HepG2 (cell line): ENCODE measurements around the gene LINGO1. TPM values are rescaled to one million over a fixed set of nuclear protein-coding genes. Genes with fewer than 3 reads are reported as not detected.
A peak's percentile ranks its signal among the peaks of the same experiment; 100 is the strongest.

Experiments
- ARNT2 ChIP-seq: sonication (generic); formaldehyde crosslinking; IDR thresholded peaks from 2 replicates; pipeline ENCODE4 v1.8.0; 2022; ENCODE audit warnings: mild to moderate bottlenecking, low read depth, missing genetic modification reagents, moderate library complexity
- ATF1 ChIP-seq: IDR thresholded peaks from 2 replicates; pipeline ENCODE4 v1.6.1; 2016; ENCODE audit warnings: mild to moderate bottlenecking, control low read depth
- CERS6 ChIP-seq: sonication (generic); formaldehyde crosslinking; IDR thresholded peaks from 2 replicates; pipeline ENCODE4 v1.5.0; 2020; ENCODE audit warnings: missing genetic modification reagents
- DNMT1 ChIP-seq: sonication (generic); formaldehyde crosslinking; IDR thresholded peaks from 2 replicates; pipeline ENCODE4 v1.5.1; 2020; ENCODE audit warnings: mild to moderate bottlenecking, missing genetic modification reagents
- GABPA ChIP-seq, 2 experiments: IDR thresholded peaks; 2 replicates each; pipeline ENCODE4 v1.6.1; 2011 to 2016; ENCODE audit warnings: low read depth in 2 of 2, low read length in 1 of 2, missing biosample characterization in 1 of 2, missing genetic modification characterization in 1 of 2
- GATAD1 ChIP-seq: IDR thresholded peaks from 2 replicates; pipeline ENCODE4 v1.6.1; 2016; ENCODE audit warnings: missing genetic modification reagents, missing compliant biosample characterization
- HES4 ChIP-seq: sonication (generic); formaldehyde crosslinking; IDR thresholded peaks from 2 replicates; pipeline ENCODE4 v1.9.0; 2021; ENCODE audit warnings: mild to moderate bottlenecking, missing genetic modification reagents, borderline replicate concordance
- HOXD1 ChIP-seq: sonication (generic); formaldehyde crosslinking; IDR thresholded peaks from 2 replicates; pipeline ENCODE4 v1.5.0; 2020; ENCODE audit warnings: missing genetic modification reagents
- IRX3 ChIP-seq: sonication (generic); formaldehyde crosslinking; IDR thresholded peaks from 2 replicates; pipeline ENCODE4 v1.8.1; 2023; ENCODE audit warnings: mild to moderate bottlenecking, low read depth, missing genetic modification reagents, borderline replicate concordance
- KDM5B ChIP-seq: sonication (generic); formaldehyde crosslinking; IDR thresholded peaks from 2 replicates; pipeline ENCODE4 v1.4.0; 2020; ENCODE audit warnings: missing genetic modification reagents, mild to moderate bottlenecking, borderline replicate concordance
- MEIS1 ChIP-seq: sonication (generic); formaldehyde crosslinking; IDR thresholded peaks from 2 replicates; pipeline ENCODE4 v1.9.0; 2021; ENCODE audit warnings: mild to moderate bottlenecking, missing genetic modification reagents, moderate library complexity, borderline replicate concordance
- MTF2 ChIP-seq: sonication (generic); formaldehyde crosslinking; IDR thresholded peaks from 2 replicates; pipeline ENCODE4 v1.5.0; 2020; ENCODE audit warnings: missing genetic modification reagents, borderline replicate concordance
- PCBP2 ChIP-seq: fragments of 200-400 bp; formaldehyde crosslinking; optimal IDR thresholded peaks from 2 replicates; pipeline ENCODE3; 2018; ENCODE audit warnings: low read length, low read depth; ENCODE audit not compliant: poor library complexity, severe bottlenecking
- POLR2G ChIP-seq: fragments of 200-400 bp; formaldehyde crosslinking; IDR thresholded peaks from 2 replicates; pipeline ENCODE4 v1.6.1; 2018; ENCODE audit warnings: mild to moderate bottlenecking, low read depth, low read length, moderate library complexity
- TAF15 ChIP-seq: fragments of 200-400 bp; formaldehyde crosslinking; IDR thresholded peaks from one replicate; pipeline ENCODE4 v1.6.1; 2018; ENCODE audit warnings: mild to moderate bottlenecking, low read depth, low read length; ENCODE audit not compliant: poor library complexity, severe bottlenecking
- TFE3 ChIP-seq: IDR thresholded peaks from 2 replicates; pipeline ENCODE4 v1.6.1; 2016
- ZBTB43 ChIP-seq: sonication (generic); formaldehyde crosslinking; conservative IDR thresholded peaks from 2 replicates; pipeline ENCODE4 v1.4.0; 2020; ENCODE audit warnings: missing genetic modification reagents
- ZKSCAN5 ChIP-seq: sonication (generic); formaldehyde crosslinking; IDR thresholded peaks from 2 replicates; pipeline ENCODE4 v1.5.1; 2020; ENCODE audit warnings: mild to moderate bottlenecking, missing genetic modification reagents
- ZNF235 ChIP-seq: sonication (generic); formaldehyde crosslinking; IDR thresholded peaks from 2 replicates; pipeline ENCODE4 v1.8.1; 2023; ENCODE audit warnings: mild to moderate bottlenecking, missing genetic modification reagents, borderline replicate concordance
- ZNF331 ChIP-seq: sonication (generic); formaldehyde crosslinking; IDR thresholded peaks from 2 replicates; pipeline ENCODE4 v1.4.0; 2020; ENCODE audit warnings: missing genetic modification reagents
- ZNF460 ChIP-seq: sonication (generic); formaldehyde crosslinking; IDR thresholded peaks from 2 replicates; pipeline ENCODE4 v1.5.1; 2020; ENCODE audit warnings: missing genetic modification reagents, mild to moderate bottlenecking, borderline replicate concordance
- ZNF737 ChIP-seq: sonication (generic); formaldehyde crosslinking; IDR thresholded peaks from 2 replicates; pipeline ENCODE4 v1.5.0; 2020; ENCODE audit warnings: missing genetic modification reagents, mild to moderate bottlenecking, borderline replicate concordance
- ZNF800 ChIP-seq: sonication (generic); formaldehyde crosslinking; IDR thresholded peaks from 2 replicates; pipeline ENCODE4 v1.4.0; 2020; ENCODE audit warnings: missing genetic modification reagents
- ZNF83 ChIP-seq: sonication (generic); formaldehyde crosslinking; IDR thresholded peaks from 2 replicates; pipeline ENCODE4 v1.4.0; 2020; ENCODE audit warnings: missing genetic modification reagents, mild to moderate bottlenecking, borderline replicate concordance
- polyA plus RNA-seq, 8 experiments: library from polyadenylated mRNA; depleted of rRNA in 3 of 8; stranded (reverse) in 7 of 8; unstranded in 1 of 8; fragments of >200 nt; fragmentation: Illumina TruSeq in 4 of 8; extraction: Trizol in 4 of 8; gene quantifications; 2 replicates each; pipeline versions ENCODE4 v1.2.1 to v1.2.3, GENCODE V29; 2011 to 2016; ENCODE audit warnings: low read depth in 4 of 8, missing spikeins in 1 of 8, mixed read lengths in 1 of 8; ENCODE audit not compliant: insufficient read depth in 1 of 8
- total RNA-seq, 5 experiments: library from RNA; depleted of rRNA; stranded (reverse); fragments of >200 nt; fragmentation: Illumina TruSeq; extraction: Trizol; gene quantifications; 2 replicates each; pipeline ENCODE4 v1.2.3, GENCODE V29; 2016; ENCODE audit warnings: low read depth in 1 of 5

Gene LINGO1
- total and polyA plus RNA-seq, 2 of the 13 experiments (the other 11 are each of a cell fraction or from before 2014, with no cell fraction given): 0.07 TPM; not detected in 1

- 0 out of 2 replicates have a peak, but pooled peaks have one; percentile 36 for TF ChIP-seq ZBTB43 (CRISPR knock-in tag)
- no peak for TF ChIP-seq POLR2G
- TF ChIP-seq HOXD1 (CRISPR knock-in tag): 0 out of 2 replicates have a peak, but pooled peaks have one; percentile 26
- no peak for TF ChIP-seq ATF1
- no peak for TF ChIP-seq MEIS1 (CRISPR knock-in tag)
- TF ChIP-seq TAF15: no peak
- TF ChIP-seq DNMT1 (CRISPR knock-in tag): no peak
- TF ChIP-seq ZKSCAN5 (CRISPR knock-in tag): no peak
- TF ChIP-seq ZNF460 (CRISPR knock-in tag): no peak
- TF ChIP-seq CERS6 (CRISPR knock-in tag): no peak
- TF ChIP-seq IRX3: no peak
- no peak for TF ChIP-seq GABPA (IDR thresholded peaks at IDR 0.05; ENCODE audit: low read depth, low read length)
- TF ChIP-seq GABPA (CRISPR knock-in tag; IDR thresholded peaks at IDR 0.05; ENCODE audit: low read depth): no peak
- no peak for TF ChIP-seq ARNT2 (CRISPR knock-in tag)
- peak; percentile 76; the same call in 1 of the 2 replicates for TF ChIP-seq KDM5B (CRISPR knock-in tag)
- 0 out of 2 replicates have a peak, but pooled peaks have one; percentile 43 for TF ChIP-seq GATAD1 (CRISPR knock-in tag)
- TF ChIP-seq ZNF800 (CRISPR knock-in tag): peak; percentile 96
- TF ChIP-seq HES4: 0 out of 2 replicates have a peak, but pooled peaks have one; percentile 42
- peak; percentile 54; the same call in 1 of the 2 replicates for TF ChIP-seq ZNF331 (CRISPR knock-in tag)
- TF ChIP-seq MTF2 (CRISPR knock-in tag): peak; percentile 99
- no peak for TF ChIP-seq ZNF235 (CRISPR knock-in tag)
- no peak for TF ChIP-seq ZNF737 (CRISPR knock-in tag)
- no peak for TF ChIP-seq TFE3
- no peak for TF ChIP-seq PCBP2
- TF ChIP-seq ZNF83 (CRISPR knock-in tag): no peak
Measured at GRCh38 chr15:77633134-77633912, 611 bp upstream of the LINGO1 start (continued).
